Kidney epithelial cell (primary cell): ENCODE measurements around the gene GAL3ST2. TPM values are rescaled to one million over a fixed set of nuclear protein-coding genes. Genes with fewer than 3 reads are reported as not detected.

ENCODE experiments used
- DNase-seq: peaks from one replicate; pipeline ENCODE4 v3.0.0-alpha.2; 2010; ENCODE audit warnings: low read depth
- H3K27me3 ChIP-seq: 2 replicates; pipeline ENCODE4 v1.6.0; 2011; ENCODE audit warnings: low read length; ENCODE audit not compliant: control insufficient read depth, insufficient read depth
- H3K36me3 ChIP-seq: 2 replicates; pipeline ENCODE4 v1.5.1; 2011; ENCODE audit warnings: low read length; ENCODE audit not compliant: control insufficient read depth, insufficient read depth
- H3K4me3 ChIP-seq: 2 replicates; pipeline ENCODE4 v1.5.1; 2011; ENCODE audit warnings: low read depth, mild to moderate bottlenecking, control low read depth, low read length
- total RNA-seq: library from RNA; depleted of rRNA; stranded (reverse); fragments of >200 nt; gene quantifications from 2 replicates; pipeline ENCODE4 v1.2.3, GENCODE V29; 2015
- TF ChIP-seq, protein P1 (sequence below): IDR thresholded peaks from 2 replicates; pipeline ENCODE4 v1.5.1; 2011; ENCODE audit warnings: mild to moderate bottlenecking, moderate library complexity, low read length, control low read depth, inconsistent platforms; ENCODE audit not compliant: insufficient read depth, poor library complexity, severe bottlenecking

GAL3ST2 gene
- total RNA-seq, 1 donor from 2014 or later, result not detected

DNA sequence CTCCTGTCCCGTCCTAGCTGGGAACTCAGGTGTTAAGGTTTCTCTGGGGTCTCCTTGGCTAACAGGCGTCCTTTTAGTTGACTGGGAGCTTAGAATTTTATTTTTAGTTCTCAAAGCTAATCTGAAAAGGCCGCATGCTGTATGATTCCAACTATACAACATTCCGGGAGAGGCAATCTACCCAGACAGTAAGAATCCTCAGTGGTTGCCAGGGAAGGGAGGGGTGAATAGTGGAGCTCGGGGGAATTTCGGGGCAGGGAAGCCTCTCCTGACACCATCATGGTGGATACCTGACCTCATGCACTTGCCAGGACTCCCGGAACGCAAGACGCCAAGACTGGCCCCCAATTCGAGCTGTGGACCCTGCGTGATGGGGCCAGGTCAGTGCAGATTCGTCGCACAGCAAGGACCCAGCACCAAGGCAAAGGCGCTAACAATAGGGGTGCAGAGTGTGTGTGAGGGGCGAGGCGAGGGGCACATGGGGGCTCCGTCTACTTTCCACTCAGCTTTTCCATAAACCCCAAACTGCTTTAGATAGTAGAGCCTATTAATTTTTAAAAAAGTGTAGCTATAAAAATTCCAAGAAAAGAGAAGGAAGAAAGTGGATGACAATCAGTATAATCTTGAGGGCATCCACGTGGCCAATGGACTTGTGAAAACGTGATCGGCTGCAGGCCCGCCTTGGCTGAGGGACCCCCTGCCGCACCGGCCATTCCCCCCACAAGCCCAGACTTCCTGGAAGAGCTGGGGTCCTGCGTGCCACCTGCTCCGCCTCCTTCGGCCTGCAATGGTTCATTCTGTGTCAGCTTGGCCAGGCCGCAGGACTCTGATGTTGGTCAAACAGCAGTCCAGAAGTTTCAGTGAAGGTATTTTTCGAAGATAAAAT, 64.8 kb downstream of the GAL3ST2 start:
- no peak overlapping the region for H3K4me3 ChIP-seq
- H3K36me3 ChIP-seq, result no peaks in the 10 kb centered on the region
- peaks cover 29% of the 10 kb centered on the region for H3K27me3 ChIP-seq
- DNase-seq, result no peak
- TF ChIP-seq, protein P1, sequence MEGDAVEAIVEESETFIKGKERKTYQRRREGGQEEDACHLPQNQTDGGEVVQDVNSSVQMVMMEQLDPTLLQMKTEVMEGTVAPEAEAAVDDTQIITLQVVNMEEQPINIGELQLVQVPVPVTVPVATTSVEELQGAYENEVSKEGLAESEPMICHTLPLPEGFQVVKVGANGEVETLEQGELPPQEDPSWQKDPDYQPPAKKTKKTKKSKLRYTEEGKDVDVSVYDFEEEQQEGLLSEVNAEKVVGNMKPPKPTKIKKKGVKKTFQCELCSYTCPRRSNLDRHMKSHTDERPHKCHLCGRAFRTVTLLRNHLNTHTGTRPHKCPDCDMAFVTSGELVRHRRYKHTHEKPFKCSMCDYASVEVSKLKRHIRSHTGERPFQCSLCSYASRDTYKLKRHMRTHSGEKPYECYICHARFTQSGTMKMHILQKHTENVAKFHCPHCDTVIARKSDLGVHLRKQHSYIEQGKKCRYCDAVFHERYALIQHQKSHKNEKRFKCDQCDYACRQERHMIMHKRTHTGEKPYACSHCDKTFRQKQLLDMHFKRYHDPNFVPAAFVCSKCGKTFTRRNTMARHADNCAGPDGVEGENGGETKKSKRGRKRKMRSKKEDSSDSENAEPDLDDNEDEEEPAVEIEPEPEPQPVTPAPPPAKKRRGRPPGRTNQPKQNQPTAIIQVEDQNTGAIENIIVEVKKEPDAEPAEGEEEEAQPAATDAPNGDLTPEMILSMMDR, result no peak

DNA sequence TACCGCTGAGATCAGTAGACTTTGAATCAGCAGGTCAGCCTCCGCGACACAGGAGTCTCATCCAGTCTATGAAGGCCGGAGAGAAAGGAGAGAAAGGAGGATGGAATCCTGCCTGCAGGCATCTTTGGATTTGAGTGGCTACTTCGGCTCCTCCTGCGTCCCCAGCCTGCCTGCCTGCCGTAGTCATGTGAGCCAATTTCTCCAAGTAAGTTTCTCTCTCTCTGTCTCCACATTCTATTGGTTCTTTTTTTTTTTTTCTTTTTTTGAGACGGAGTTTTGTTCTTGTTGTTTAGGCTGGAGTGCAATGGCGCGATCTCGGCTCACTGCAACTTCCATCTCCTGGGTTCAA, 65.4 kb downstream of the GAL3ST2 start:
- no peak overlapping the region for H3K4me3 ChIP-seq
- no peaks in the 10 kb centered on the region for H3K36me3 ChIP-seq
- TF ChIP-seq, protein P1, result no peak
- peaks cover 29% of the 10 kb centered on the region for H3K27me3 ChIP-seq
- no peak for DNase-seq

DNA sequence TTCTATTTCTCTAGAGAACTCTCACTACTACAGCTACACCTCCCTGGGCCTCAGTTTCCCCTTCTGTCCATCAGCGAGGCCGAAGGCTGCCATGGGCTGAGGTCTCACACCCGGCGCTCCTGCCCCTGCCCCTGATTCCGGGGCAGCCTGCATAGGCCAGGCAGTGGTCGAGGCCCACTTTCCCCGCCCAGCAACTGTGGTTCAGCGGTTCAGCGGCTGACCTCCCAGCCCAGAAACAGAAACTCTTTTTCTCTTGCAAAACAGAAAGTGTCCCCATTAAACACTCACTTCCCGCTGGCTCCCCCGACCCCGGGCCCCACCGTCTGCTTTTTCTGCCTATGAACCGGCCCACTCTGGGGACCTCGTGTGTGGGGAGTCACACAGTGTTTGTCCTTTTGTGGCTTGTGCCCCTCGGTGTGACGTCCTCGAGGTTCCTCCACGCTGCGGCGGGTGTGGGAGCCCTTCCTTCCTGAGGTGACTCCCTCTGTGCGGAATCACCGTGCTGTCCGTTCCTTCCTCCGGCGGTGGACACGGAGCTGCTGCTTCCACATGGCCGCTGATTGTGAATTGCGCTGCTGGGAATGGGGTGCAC, 66.1 kb downstream of the GAL3ST2 start:
- TF ChIP-seq, protein P1, result no peak
- H3K27me3 ChIP-seq, result peaks cover 24% of the 10 kb centered on the region
- H3K4me3 ChIP-seq, result no peak overlapping the region
- H3K36me3 ChIP-seq, result no peaks in the 10 kb centered on the region
- DNase-seq, result no peak

DNA sequence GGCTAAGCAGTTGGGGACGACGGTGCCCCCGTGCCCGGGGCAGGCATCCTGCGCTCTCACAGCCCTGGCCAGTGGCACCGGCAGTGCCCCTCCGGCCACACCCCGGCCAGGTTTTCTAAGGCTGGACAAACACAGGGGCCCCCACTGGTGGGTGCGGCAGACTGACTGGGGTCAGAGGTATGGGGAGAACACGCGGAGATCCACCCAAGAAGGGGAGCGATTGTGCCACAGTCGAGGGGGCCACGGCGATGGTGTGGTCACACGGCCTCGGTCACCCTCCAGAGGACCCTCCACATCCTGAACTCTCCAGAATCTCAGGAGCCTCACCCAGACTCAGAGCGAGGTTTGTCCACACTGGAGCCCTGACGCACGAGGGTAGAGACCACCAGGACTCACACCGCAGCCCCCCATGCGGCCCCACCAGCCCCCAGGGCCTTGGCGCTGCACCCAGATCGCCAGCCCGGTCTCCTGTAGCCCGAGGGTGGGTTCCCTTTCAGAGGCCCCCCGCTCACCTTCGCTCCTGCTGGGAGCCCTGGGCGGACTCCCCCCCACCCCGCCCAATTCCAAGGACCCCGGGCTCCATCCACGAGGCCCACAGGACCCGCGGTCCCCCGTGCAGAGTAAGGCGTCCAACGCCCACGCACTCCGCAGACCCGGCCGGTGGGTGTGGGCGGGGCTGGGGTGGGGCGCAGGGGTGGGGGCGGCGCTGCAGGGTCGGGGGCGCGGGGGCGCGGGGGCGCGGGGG, 66.9 kb downstream of the GAL3ST2 start:
- peaks cover 23% of the 10 kb centered on the region for H3K27me3 ChIP-seq
- no peaks in the 10 kb centered on the region for H3K36me3 ChIP-seq
- no peak overlapping the region for H3K4me3 ChIP-seq
- TF ChIP-seq, protein P1, result no peak
- DNase-seq, result no peak

DNA sequence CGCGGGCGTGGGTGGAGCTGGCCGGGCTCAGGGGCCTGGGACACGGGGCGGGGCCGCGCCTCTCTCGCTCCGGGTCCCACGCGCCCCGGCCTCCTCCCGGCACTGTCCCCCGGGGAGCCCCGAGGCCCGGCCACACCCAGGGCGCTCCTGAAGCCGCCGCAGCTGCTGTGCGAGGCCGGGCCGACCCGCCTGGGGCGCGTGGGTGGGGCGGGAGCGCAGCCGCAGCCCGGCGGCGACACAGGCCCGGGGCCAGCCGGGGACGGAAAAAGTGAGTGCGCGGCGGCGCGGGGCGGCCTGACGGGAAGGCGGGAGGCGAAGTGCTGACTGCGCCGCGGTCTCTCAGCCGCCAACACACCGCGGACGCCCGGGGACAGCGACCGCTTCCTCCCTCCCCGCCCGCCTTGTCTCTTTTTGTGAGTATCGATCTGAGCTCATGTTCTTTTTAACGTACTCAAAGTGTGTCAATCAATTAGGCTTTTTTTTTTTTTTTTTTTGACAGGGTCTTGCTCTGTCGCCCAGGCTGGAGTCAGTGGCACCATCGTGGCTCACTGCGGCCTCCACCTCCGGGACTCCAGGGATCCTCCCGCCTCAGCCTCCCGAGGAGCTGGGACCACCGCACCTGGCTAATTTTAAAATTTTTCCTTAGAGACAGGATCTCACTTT, 67.6 kb downstream of the GAL3ST2 start:
- H3K4me3 ChIP-seq, result peak overlapping the region; percentile 23
- no peaks in the 10 kb centered on the region for H3K36me3 ChIP-seq
- no peak for DNase-seq
- TF ChIP-seq, protein P1, result no peak
- H3K27me3 ChIP-seq, result peaks cover 21% of the 10 kb centered on the region
